Fibroblast of villous mesenchyme (primary cell): ENCODE measurements around the gene GUCA2B. TPM values are rescaled to one million over a fixed set of nuclear protein-coding genes. Genes with fewer than 3 reads are reported as not detected.

Experiments used
- DNase-seq: peaks from one replicate; pipeline ENCODE4 v3.0.0-alpha.2; 2010; ENCODE audit warnings: low read depth
- H3K4me3 ChIP-seq: 2 replicates; pipeline ENCODE4 v1.5.1; 2011; ENCODE audit warnings: low read depth, mild to moderate bottlenecking, low read length
- CTCF ChIP-seq: IDR thresholded peaks from 2 replicates; pipeline ENCODE4 v1.5.1; 2012; ENCODE audit warnings: low read depth, mild to moderate bottlenecking, low read length; ENCODE audit not compliant: insufficient read depth
- total RNA-seq: library from RNA; depleted of rRNA; stranded (reverse); fragments of >200 nt; gene quantifications from 2 replicates; pipeline ENCODE4 v1.2.3, GENCODE V29; 2012

GUCA2B gene
- total RNA-seq, 1 donor: not detected

- DNase-seq: peak; percentile 53
- no peak overlapping the region for H3K4me3 ChIP-seq
- peak; percentile 91 for TF ChIP-seq CTCF
Observed at GRCh38 chr1:42146626-42147320, 6.4 kb upstream of the GUCA2B start.

DNA sequence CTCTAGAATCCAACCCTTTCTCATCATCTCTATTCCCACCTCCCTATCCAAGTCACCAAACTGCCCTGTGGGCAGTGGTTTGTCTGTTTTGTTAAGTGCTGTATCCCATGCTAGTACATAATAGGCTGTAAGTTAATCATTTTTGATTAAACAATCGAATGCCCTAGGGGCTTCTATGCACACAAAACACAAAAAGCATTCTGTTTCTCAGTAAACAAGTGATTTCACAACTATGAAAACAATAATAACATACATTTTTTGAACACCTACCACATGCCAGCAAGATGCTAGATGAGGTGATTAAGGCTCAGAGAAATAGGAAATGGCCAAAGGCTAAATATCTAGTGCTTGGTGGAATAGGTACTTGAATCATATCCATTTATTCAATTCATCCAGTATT is 5.0 kb upstream of the GUCA2B start:
- H3K4me3 ChIP-seq: no peak overlapping the region

DNA sequence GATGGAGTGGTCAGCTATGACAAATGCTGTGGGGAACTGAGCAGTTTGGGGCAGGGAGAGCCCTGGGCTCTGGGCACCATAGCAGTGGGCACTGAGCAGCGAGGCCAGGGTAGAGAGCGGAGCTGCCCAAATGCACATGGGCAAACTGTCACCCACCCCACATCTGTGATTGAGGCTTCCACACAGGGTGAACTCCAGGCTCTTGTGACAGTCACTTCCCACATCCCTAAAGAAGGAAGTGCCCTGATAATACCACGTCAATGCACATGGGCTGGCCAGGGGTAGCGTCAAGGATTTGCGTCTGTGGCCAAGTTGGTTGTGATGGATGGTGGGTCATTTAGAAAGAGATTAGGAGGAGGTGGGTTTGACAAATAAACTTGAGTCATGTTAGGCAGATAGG is 2.6 kb upstream of the GUCA2B start:
- DNase-seq: no peak
- no peak overlapping the region for H3K4me3 ChIP-seq
- TF ChIP-seq CTCF: no peak

More for the DNA sequence above, 5.0 kb upstream of the GUCA2B start:
- TF ChIP-seq CTCF: no peak
- DNase-seq: no peak

- no peak for TF ChIP-seq CTCF
- H3K4me3 ChIP-seq: no peak overlapping the region
Observed at GRCh38 chr1:42152119-42152518, 1.1 kb upstream of the GUCA2B start.

DNA sequence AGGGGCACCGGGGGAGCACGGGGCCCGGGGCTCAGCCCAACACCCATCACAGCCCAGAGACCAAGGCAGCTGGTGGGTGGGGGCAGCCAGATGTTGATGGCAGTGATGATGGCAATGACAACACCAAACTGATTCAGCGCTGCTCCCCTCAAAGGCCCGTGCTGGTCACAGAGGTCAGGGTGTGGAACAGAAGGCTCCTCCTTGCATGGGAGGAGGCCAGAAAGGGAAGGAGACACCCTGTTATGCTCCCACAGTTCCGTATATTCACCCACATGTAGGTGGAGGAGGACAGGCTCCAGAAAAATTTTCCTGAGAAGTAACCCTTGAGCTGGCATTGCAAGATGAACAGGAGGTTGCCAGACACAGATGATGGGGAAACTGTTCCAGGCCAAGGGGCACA is 414 bp downstream of the GUCA2B start:
- H3K4me3 ChIP-seq: no peak overlapping the region
- DNase-seq: no peak
- TF ChIP-seq CTCF: no peak

More at GRCh38 chr1:42152119-42152518, 1.1 kb upstream of the GUCA2B start:
- DNase-seq: no peak

DNA sequence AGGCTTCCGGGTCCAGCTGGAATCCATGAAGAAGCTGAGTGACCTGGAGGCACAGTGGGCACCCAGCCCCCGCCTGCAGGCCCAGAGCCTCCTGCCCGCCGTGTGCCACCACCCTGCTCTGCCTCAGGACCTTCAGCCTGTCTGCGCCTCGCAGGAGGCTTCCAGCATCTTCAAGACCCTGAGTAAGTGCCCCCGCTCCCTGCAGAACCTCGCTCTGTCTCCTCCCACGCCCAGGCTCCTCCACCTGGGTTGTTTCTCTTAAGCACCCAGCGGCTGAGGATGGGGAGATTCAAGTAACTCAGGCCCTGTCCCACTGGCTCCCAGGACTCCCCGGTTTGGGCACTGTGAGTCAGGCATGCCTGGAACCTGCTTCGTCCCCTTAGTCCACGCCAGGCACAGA is 1.5 kb downstream of the GUCA2B start:
- H3K4me3 ChIP-seq: no peak overlapping the region
- no peak for DNase-seq

More for the DNA sequence above, 1.5 kb downstream of the GUCA2B start:
- TF ChIP-seq CTCF: no peak
